Smooth muscle cell (in vitro differentiated cells): ENCODE results near the gene SLC1A7. TPM values are rescaled to one million over a fixed set of nuclear protein-coding genes. Genes with fewer than 3 reads are reported as not detected.

Experiments used
- DNase-seq: peaks from one replicate; lab custom pipeline; 2025; ENCODE audit not compliant: unreplicated experiment; lab: John Stamatoyannopoulos, UW
- H2AFZ ChIP-seq: fragments of 200-600 bp; sonication (generic); 2 replicates; pipeline ENCODE4 v1.6.0; 2016; ENCODE audit warnings: antibody characterized with exemption, low read depth, mild to moderate bottlenecking
- H3F3A ChIP-seq: fragments of 200-600 bp; sonication (generic); 2 replicates; pipeline ENCODE4 v1.6.0; 2017; ENCODE audit warnings: antibody characterized with exemption, low read depth
- H3K27ac ChIP-seq: fragments of 200-600 bp; sonication (generic); 2 replicates; pipeline ENCODE4 v1.5.1; 2016; ENCODE audit warnings: low read depth, mild to moderate bottlenecking
- H3K27me3 ChIP-seq: fragments of 200-600 bp; sonication (generic); 2 replicates; pipeline ENCODE4 v1.6.1; 2016; ENCODE audit warnings: low read depth, mild to moderate bottlenecking
- H3K36me3 ChIP-seq: fragments of 200-600 bp; sonication (generic); 2 replicates; pipeline ENCODE4 v1.5.1; 2016; ENCODE audit warnings: low read depth
- H3K4me1 ChIP-seq: fragments of 200-600 bp; sonication (generic); 2 replicates; pipeline ENCODE4 v1.5.1; 2016; ENCODE audit warnings: low read depth
- H3K4me2 ChIP-seq: fragments of 200-600 bp; sonication (generic); 2 replicates; pipeline ENCODE4 v1.6.0; 2016; ENCODE audit warnings: mild to moderate bottlenecking
- H3K4me3 ChIP-seq: fragments of 200-600 bp; sonication (generic); 2 replicates; pipeline ENCODE4 v1.5.1; 2016; ENCODE audit warnings: mild to moderate bottlenecking
- H3K79me2 ChIP-seq: fragments of 200-600 bp; sonication (generic); 2 replicates; pipeline ENCODE4 v1.6.0; 2016; ENCODE audit warnings: low read depth, mild to moderate bottlenecking
- H3K9ac ChIP-seq: fragments of 200-600 bp; sonication (generic); 2 replicates; pipeline ENCODE4 v1.6.0; 2016; ENCODE audit warnings: low read depth
- H3K9me3 ChIP-seq: fragments of 200-600 bp; sonication (generic); replicated peaks from 2 replicates; pipeline ENCODE4 v1.5.1; 2016; ENCODE audit warnings: low read depth
- H4K20me1 ChIP-seq: fragments of 200-600 bp; sonication (generic); 2 replicates; pipeline ENCODE4 v1.6.0; 2016; ENCODE audit warnings: low read depth
- CTCF ChIP-seq: fragments of 200-600 bp; sonication (generic); IDR thresholded peaks from 2 replicates; pipeline ENCODE4 v1.5.1; 2017; ENCODE audit warnings: borderline replicate concordance, mild to moderate bottlenecking, antibody characterized with exemption; ENCODE audit not compliant: insufficient read depth, poor library complexity, severe bottlenecking
- WGBS: methylation state at CpG from one replicate; pipeline ENCODE4 v1.1.7; 2016; ENCODE audit warnings: low lambda C conversion rate; 5-methylcytosine and 5-hydroxymethylcytosine counted together
- polyA plus RNA-seq: library from polyadenylated mRNA; unstranded; fragments of >200 nt; fragmentation: Nextera tagmentation; extraction: Ambion mirVana; gene quantifications from 2 replicates; pipeline ENCODE4 v1.2.1, GENCODE V29; 2016
- total RNA-seq: library from RNA; depleted of rRNA; stranded (reverse); fragments of >200 nt; gene quantifications from 2 replicates; pipeline ENCODE4 v1.2.3, GENCODE V29; 2014

Gene SLC1A7
- total and polyA plus RNA-seq, 2 experiments from 2014 or later, result 0.05 TPM; not detected in 1

- WGBS, result 79% methylated on average over 10 of the region's 10 CpGs
- no peak overlapping the region for H3K4me2 ChIP-seq
- H3K27me3 ChIP-seq, result no peaks in the 10 kb centered on the region
- no peak overlapping the region for H3K27ac ChIP-seq
- H3K4me3 ChIP-seq, result no peak overlapping the region
- no peaks in the 10 kb centered on the region for H3F3A ChIP-seq
- TF ChIP-seq CTCF, result no peak
- H2AFZ ChIP-seq, result no peak overlapping the region
- no peaks in the 10 kb centered on the region for H3K36me3 ChIP-seq
- DNase-seq, result no peak
- no peaks in the 10 kb centered on the region for H3K79me2 ChIP-seq
- no peak overlapping the region for H3K9ac ChIP-seq
- H4K20me1 ChIP-seq, result no peaks in the 10 kb centered on the region
- H3K9me3 ChIP-seq, result no peaks in the 10 kb centered on the region
- no peaks in the 10 kb centered on the region for H3K4me1 ChIP-seq
Observed at GRCh38 chr1:53176452-53177208, 34.2 kb upstream of the SLC1A7 start.

GRCh38 chr1:53174971-53175913 is 32.8 kb upstream of the SLC1A7 start:
- Histone ChIP-seq H3K27me3 (no peaks in the 10 kb centered on the region), H3K4me3 (no peak overlapping the region), H3K9me3 (no peaks in the 10 kb centered on the region), H3K27ac (no peak overlapping the region), H3K36me3 (no peaks in the 10 kb centered on the region), H3F3A (no peaks in the 10 kb centered on the region), H4K20me1 (no peaks in the 10 kb centered on the region), H3K9ac (no peak overlapping the region), H2AFZ (no peak overlapping the region), H3K79me2 (no peaks in the 10 kb centered on the region), H3K4me2 (no peak overlapping the region), H3K4me1 (no peaks in the 10 kb centered on the region)
- WGBS, result 81% methylated on average over 10 of the region's 10 CpGs
- TF ChIP-seq CTCF, result no peak
- DNase-seq, result no peak

- no peaks in the 10 kb centered on the region for H4K20me1 ChIP-seq
- H3K27me3 ChIP-seq, result no peaks in the 10 kb centered on the region
- H3K4me3 ChIP-seq, result no peak overlapping the region
- H3K36me3 ChIP-seq, result no peaks in the 10 kb centered on the region
- no peaks in the 10 kb centered on the region for H3K9me3 ChIP-seq
- TF ChIP-seq CTCF, result no peak
- no peaks in the 10 kb centered on the region for H3F3A ChIP-seq
- no peak overlapping the region for H3K4me2 ChIP-seq
- no peak for DNase-seq
- no peak overlapping the region for H2AFZ ChIP-seq
- 40% methylated on average over 6 of the region's 6 CpGs for WGBS
- H3K4me1 ChIP-seq, result no peaks in the 10 kb centered on the region
- no peaks in the 10 kb centered on the region for H3K79me2 ChIP-seq
- H3K9ac ChIP-seq, result no peak overlapping the region
- no peak overlapping the region for H3K27ac ChIP-seq
Observed at GRCh38 chr1:53172426-53173128, 30.1 kb upstream of the SLC1A7 start.
